ENCODE measurements around the gene GLCCI1.
"Not testable (repeated sequence)": the region's sequence is repeated elsewhere in the genome, so short reads cannot be mapped to it uniquely, and the experiment has no call there.

Gene GLCCI1

GRCh38 chr7:8060241-8060640 lies 91.6 kb downstream of the GLCCI1 start:
- no peak for DNase-seq (ENCODE audit: low read depth in 2 of 2)
- no peak overlapping the region for H3K4me3 ChIP-seq (replicated peaks in 1 of 2; ENCODE audit: low read depth in 2 of 2, low read length in 2 of 2)
- TF ChIP-seq, protein P1, sequence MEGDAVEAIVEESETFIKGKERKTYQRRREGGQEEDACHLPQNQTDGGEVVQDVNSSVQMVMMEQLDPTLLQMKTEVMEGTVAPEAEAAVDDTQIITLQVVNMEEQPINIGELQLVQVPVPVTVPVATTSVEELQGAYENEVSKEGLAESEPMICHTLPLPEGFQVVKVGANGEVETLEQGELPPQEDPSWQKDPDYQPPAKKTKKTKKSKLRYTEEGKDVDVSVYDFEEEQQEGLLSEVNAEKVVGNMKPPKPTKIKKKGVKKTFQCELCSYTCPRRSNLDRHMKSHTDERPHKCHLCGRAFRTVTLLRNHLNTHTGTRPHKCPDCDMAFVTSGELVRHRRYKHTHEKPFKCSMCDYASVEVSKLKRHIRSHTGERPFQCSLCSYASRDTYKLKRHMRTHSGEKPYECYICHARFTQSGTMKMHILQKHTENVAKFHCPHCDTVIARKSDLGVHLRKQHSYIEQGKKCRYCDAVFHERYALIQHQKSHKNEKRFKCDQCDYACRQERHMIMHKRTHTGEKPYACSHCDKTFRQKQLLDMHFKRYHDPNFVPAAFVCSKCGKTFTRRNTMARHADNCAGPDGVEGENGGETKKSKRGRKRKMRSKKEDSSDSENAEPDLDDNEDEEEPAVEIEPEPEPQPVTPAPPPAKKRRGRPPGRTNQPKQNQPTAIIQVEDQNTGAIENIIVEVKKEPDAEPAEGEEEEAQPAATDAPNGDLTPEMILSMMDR (IDR thresholded peaks at IDR 0.05; ENCODE audit: low read depth, low read length), result no peak

GRCh38 chr7:8063300-8063699 lies 94.7 kb downstream of the GLCCI1 start:
- DNase-seq (ENCODE audit: low read depth in 2 of 2), result not testable (repeated sequence)

GRCh38 chr7:8063706-8064297 lies 95.2 kb downstream of the GLCCI1 start:
- no peak overlapping the region for H3K4me3 ChIP-seq (replicated peaks in 1 of 2; ENCODE audit: low read depth in 2 of 2, low read length in 2 of 2)
- peak; percentile 11 for DNase-seq (ENCODE audit: low read depth in 2 of 2)
- TF ChIP-seq, protein P1 (IDR thresholded peaks at IDR 0.05; ENCODE audit: low read depth, low read length), result no peak

More at GRCh38 chr7:8063300-8063699, 94.7 kb downstream of the GLCCI1 start:
- H3K4me3 ChIP-seq (replicated peaks in 1 of 2; ENCODE audit: low read depth in 2 of 2, low read length in 2 of 2), result not testable (repeated sequence)

DNA sequence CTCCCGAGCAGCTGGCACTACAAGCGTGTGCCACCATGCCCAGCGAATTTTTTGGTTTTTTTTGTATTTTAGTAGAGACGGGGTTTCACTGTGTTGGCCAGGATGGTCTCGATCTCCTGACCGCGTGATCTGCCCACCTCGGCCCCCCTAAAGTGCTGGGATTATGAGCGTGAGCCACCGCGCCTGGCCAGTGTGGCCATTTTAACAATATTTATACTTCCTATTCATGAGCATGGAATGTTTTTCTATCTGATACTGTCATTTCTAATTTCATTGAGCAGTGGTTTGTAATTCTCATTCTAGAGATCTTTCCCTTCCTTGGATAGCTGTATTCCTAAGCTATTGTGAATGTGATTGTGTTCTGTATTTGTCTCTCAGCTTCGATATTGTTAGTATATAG lies 96.2 kb downstream of the GLCCI1 start:
- DNase-seq (ENCODE audit: low read depth in 2 of 2), result peak in 1 of 2 donors; percentile 57
- H3K4me3 ChIP-seq (replicated peaks in 1 of 2; ENCODE audit: low read depth in 2 of 2, low read length in 2 of 2), result no peak overlapping the region
- TF ChIP-seq, protein P1 (IDR thresholded peaks at IDR 0.05; ENCODE audit: low read depth, low read length), result no peak

DNA sequence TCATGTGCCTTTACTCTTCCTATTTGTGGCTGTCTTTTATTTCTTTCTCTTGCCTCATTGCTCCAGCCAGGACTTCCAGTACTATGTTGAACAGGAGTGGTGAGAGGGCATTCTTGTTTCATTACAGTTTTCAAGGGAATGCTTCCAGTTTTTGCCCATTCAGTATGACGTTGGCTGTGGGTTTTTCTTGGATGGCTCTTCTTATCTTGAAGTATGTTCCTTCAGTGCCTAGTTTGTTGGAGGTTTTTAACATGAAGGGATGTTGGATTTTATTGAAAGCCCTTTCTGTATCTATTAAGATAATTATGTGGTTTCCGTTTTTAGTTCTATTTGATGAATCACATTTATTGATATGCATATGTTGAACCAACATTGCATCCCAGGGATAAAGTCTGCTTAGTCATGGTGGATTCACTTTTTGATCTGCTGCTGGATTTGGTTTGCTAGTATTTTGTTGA lies 96.8 kb downstream of the GLCCI1 start:
- TF ChIP-seq, protein P1 (IDR thresholded peaks at IDR 0.05; ENCODE audit: low read depth, low read length), result no peak
- H3K4me3 ChIP-seq (replicated peaks in 1 of 2; ENCODE audit: low read depth in 2 of 2, low read length in 2 of 2), result no peak overlapping the region
- peak; percentile 84 to 88 for DNase-seq (ENCODE audit: low read depth in 2 of 2)

- DNase-seq (ENCODE audit: low read depth in 2 of 2), result no peak
- TF ChIP-seq, protein P1 (IDR thresholded peaks at IDR 0.05; ENCODE audit: low read depth, low read length), result no peak
- no peak overlapping the region for H3K4me3 ChIP-seq (replicated peaks in 1 of 2; ENCODE audit: low read depth in 2 of 2, low read length in 2 of 2)
Observed at GRCh38 chr7:8068892-8069686, 100.5 kb downstream of the GLCCI1 start.

GRCh38 chr7:8070451-8071180 lies 102.0 kb downstream of the GLCCI1 start:
- TF ChIP-seq, protein P1 (IDR thresholded peaks at IDR 0.05; ENCODE audit: low read depth, low read length), result no peak
- no peak overlapping the region for H3K4me3 ChIP-seq (replicated peaks in 1 of 2; ENCODE audit: low read depth in 2 of 2, low read length in 2 of 2)
- no peak for DNase-seq (ENCODE audit: low read depth in 2 of 2)

All from cardiac fibroblast (primary cell).